ENCODE measurements around the gene GOPC.

DNA sequence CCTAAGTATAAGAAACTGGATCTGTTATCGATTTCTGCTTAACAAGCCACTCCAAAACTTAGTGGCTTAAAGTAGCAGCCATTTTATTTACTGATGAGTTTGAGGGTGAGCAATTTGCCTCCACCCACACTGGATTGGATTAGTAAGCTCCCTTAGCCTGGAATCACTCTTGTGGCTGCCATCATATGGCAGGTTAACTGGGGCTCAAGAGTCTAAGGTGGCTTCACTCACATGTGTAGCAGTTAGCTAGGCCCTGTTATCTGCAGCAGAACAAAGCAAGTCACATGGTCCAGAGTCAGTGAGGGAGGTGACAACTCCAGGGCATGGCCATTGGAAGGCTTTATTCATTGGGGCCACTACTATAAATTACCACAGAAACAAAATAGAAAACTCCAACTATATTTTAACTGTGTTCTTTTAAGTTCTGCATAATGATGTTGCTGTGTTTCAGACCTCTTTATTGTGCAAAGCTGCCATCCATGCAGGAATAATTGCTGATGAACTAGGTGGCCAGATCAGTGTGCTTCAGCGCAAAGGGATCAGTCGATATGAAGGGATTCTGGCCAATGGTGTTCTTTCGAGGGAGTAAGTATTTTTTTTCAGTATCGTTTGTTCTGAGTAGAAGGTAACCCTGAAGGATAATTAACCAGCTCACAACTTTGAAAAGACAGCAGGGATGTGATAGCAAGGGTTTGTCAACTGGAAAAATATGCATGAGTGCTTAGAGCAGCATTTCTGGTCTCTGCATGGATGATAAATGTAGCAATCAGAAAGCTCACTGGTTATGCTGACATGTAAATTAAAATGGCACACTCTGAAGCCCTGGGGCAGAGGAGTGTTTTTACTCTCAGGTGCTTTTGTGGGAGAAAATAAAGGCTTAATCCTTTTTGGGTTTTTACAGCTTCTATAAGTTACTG is 70.2 kb downstream of the GOPC start:
- TF ChIP-seq CTCF (conservative IDR thresholded peaks at IDR 0.05; ENCODE audit: low read depth, low read length) = no peak
- TF ChIP-seq EZH2 (IDR thresholded peaks at IDR 0.05; ENCODE audit: borderline replicate concordance, low read depth, low read length, poor library complexity, severe bottlenecking) = no peak

Measured in A673 (cell line).